Peyer's patch (tissue), 4 donors: ENCODE results near the gene TSPAN32. TPM values are rescaled to one million over a fixed set of nuclear protein-coding genes. Genes with fewer than 3 reads are reported as not detected.

Experiments
- DNase-seq, 3 donors: peaks; one replicate each; pipeline ENCODE4 v3.0.0-alpha.2; 2017 to 2019
- H3K27ac ChIP-seq, 4 donors: fragments of 200-600 bp; sonication (generic); one replicate each; pipeline ENCODE4 v1.5.1; 2016 to 2019
- H3K27me3 ChIP-seq, 2 donors: fragments of 200-600 bp; sonication (generic); one replicate each; pipeline ENCODE4 v1.5.1; 2019
- H3K36me3 ChIP-seq, 3 donors: fragments of 200-600 bp; sonication (generic); one replicate each; pipeline ENCODE4 v1.5.1; 2016 to 2019
- H3K4me1 ChIP-seq, 4 donors: fragments of 200-600 bp; sonication (generic); one replicate each; pipeline ENCODE4 v1.5.1; 2016 to 2019
- H3K4me3 ChIP-seq, 4 donors: fragments of 200-600 bp; sonication (generic); 1 replicate in 3 of 4; 2 replicates in 1 of 4; pipeline ENCODE4 v1.5.1; 2016 to 2019; ENCODE audit warnings: mild to moderate bottlenecking in 1 of 4
- H3K9me3 ChIP-seq, 4 donors: fragments of 200-600 bp; sonication (generic); one replicate each; pipeline ENCODE4 v1.5.1; 2016 to 2019; ENCODE audit warnings: mild to moderate bottlenecking in 1 of 4
- POLR2A ChIP-seq, 2 donors: fragments of 450-650 bp; IDR thresholded peaks; one replicate each; pipeline ENCODE4 v1.5.1; 2017; ENCODE audit warnings: antibody characterized with exemption in 2 of 2, mild to moderate bottlenecking in 2 of 2, moderate library complexity in 2 of 2
- total RNA-seq, 4 donors: library from RNA; depleted of rRNA; stranded (reverse); fragments of >200 nt; gene quantifications; one replicate each; pipeline ENCODE4 v1.1.0, GENCODE V29; 2016
- TF ChIP-seq, protein P1 (sequence below), 6 experiments: fragments of 450-650 bp in 4 of 6; fragments of 200-600 bp in 2 of 6; sonication (generic) in 1 of 6; IDR thresholded peaks; one replicate each; pipeline ENCODE4 v1.5.1; 2017 to 2019; ENCODE audit warnings: antibody characterized with exemption in 6 of 6, mild to moderate bottlenecking in 3 of 6, moderate library complexity in 1 of 6

TSPAN32 gene
- total RNA-seq, 4 donors from 2014 or later, result 1.6 to 1.7 TPM; not detected in 2

DNA sequence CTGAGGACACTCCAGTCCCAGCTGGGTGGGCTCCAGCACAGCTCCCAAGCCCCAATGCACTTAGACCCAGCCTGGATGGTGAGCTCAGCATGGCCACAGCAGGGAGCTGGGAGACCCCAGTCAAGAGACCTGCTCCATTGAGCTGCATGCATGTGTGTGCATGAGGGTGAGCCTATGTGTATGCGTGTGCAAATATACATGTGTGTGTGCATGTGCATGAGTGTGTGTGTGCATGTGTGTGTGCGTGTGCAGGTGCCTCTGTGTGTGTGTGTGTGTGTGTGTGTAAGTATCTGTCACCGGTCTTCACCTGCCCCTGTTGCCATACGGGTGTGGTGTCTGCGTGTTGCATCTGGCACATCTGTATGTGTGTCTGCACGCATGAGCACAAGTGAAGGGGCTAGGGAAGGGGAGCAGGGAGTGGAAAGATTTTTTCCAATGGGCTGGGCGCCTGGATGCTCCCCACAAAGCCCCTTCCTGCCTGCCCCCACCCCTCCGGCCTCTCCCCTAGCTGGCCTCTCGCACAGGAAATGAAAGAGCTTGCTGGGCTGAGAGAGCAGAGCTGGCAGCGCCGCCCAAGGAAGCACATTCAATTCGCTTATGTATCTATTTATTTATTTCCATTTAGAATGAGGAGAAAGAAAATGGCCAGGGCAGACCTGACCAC is 4.1 kb downstream of the TSPAN32 start:
- no peaks in the 10 kb centered on the region for H3K9me3 ChIP-seq
- TF ChIP-seq POLR2A (IDR thresholded peaks at IDR 0.05), result no peak
- TF ChIP-seq, protein P1, sequence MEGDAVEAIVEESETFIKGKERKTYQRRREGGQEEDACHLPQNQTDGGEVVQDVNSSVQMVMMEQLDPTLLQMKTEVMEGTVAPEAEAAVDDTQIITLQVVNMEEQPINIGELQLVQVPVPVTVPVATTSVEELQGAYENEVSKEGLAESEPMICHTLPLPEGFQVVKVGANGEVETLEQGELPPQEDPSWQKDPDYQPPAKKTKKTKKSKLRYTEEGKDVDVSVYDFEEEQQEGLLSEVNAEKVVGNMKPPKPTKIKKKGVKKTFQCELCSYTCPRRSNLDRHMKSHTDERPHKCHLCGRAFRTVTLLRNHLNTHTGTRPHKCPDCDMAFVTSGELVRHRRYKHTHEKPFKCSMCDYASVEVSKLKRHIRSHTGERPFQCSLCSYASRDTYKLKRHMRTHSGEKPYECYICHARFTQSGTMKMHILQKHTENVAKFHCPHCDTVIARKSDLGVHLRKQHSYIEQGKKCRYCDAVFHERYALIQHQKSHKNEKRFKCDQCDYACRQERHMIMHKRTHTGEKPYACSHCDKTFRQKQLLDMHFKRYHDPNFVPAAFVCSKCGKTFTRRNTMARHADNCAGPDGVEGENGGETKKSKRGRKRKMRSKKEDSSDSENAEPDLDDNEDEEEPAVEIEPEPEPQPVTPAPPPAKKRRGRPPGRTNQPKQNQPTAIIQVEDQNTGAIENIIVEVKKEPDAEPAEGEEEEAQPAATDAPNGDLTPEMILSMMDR (IDR thresholded peaks at IDR 0.05), result no peak
- peak; percentile 43 to 58 (median 50) for DNase-seq
- peak overlapping the region; percentile 55 to 77 (median 64) for H3K27ac ChIP-seq
- no peaks in the 10 kb centered on the region for H3K27me3 ChIP-seq
- H3K36me3 ChIP-seq, result no peaks in the 10 kb centered on the region
- H3K4me1 ChIP-seq, result peaks cover 0 to 38% (median 20%) of the 10 kb centered on the region in 4 donors
- peak overlapping the region in 1 of 4 donors; percentile 3 for H3K4me3 ChIP-seq

DNA sequence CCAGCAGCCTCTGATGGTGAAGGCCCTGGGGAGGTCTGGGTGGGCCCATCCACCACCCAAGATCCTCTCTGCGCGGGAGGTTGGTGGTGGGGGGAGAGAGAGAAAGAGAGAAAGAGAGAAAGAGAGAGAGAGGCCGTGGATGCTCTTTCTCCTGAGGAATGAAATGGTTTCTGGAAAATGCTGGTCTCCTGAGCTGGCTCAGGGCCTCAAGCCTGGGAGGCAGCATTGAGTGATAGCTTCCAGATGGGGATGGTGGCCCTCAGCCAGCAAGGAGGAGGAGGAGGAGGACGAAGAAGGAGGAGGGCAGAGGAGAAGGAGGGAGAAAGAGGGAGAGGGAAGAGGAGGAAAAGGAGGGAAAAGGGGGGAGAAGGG is 4.6 kb downstream of the TSPAN32 start:
- TF ChIP-seq, protein P1 (IDR thresholded peaks at IDR 0.05), result no peak
- no peak for TF ChIP-seq POLR2A (IDR thresholded peaks at IDR 0.05)
- peak overlapping the region; percentile 55 to 77 (median 64) for H3K27ac ChIP-seq
- H3K4me1 ChIP-seq, result peaks cover 0 to 35% (median 17%) of the 10 kb centered on the region in 4 donors
- H3K36me3 ChIP-seq, result no peaks in the 10 kb centered on the region
- no peak overlapping the region for H3K4me3 ChIP-seq
- no peaks in the 10 kb centered on the region for H3K9me3 ChIP-seq
- H3K27me3 ChIP-seq, result no peaks in the 10 kb centered on the region
- DNase-seq, result peak in 2 of 3 donors; percentile 58 to 63

DNA sequence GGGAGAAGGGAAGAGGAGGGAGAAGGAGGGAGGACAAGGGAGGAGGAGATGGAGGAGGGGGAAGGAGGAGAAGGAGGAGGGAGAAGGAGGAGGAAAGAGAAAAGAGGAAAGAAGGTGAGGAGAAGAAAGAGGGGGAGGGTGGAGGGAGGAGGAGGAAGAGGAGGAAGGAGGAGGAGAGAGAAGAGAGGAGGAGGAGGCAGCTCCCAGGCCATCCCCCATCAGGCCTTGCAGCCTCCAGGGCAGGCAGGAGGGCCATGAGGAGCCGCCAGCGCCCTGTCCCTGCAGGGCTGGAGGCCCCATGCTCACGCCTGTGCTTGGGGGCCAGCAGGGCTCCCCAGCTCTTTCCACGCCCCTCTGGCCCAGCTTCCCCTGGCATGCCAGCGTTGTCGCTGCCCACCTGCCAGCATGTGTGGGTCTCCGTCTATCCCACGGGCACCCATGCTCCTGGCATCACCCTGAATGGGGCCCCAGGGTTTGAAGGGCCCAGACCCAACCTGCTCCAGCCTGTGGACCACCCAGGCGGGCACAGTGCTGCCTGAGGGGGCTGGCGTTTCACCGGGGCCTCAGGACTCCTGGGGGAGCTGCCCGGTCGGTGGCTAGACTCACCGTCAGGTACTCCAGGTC is 5.2 kb downstream of the TSPAN32 start:
- peak in 2 of 3 donors; percentile 34 to 41 for DNase-seq
- Histone ChIP-seq H3K4me3 (no peak overlapping the region), H3K27ac (peak overlapping the region in 3 of 4 donors; percentile 55 to 58 (median 58)), H3K36me3 (no peaks in the 10 kb centered on the region), H3K9me3 (no peaks in the 10 kb centered on the region), H3K27me3 (no peaks in the 10 kb centered on the region), H3K4me1 (peaks cover 0 to 33% (median 15%) of the 10 kb centered on the region in 4 donors)
- no peak for TF ChIP-seq POLR2A (IDR thresholded peaks at IDR 0.05)
- TF ChIP-seq, protein P1 (IDR thresholded peaks at IDR 0.05), result no peak

DNA sequence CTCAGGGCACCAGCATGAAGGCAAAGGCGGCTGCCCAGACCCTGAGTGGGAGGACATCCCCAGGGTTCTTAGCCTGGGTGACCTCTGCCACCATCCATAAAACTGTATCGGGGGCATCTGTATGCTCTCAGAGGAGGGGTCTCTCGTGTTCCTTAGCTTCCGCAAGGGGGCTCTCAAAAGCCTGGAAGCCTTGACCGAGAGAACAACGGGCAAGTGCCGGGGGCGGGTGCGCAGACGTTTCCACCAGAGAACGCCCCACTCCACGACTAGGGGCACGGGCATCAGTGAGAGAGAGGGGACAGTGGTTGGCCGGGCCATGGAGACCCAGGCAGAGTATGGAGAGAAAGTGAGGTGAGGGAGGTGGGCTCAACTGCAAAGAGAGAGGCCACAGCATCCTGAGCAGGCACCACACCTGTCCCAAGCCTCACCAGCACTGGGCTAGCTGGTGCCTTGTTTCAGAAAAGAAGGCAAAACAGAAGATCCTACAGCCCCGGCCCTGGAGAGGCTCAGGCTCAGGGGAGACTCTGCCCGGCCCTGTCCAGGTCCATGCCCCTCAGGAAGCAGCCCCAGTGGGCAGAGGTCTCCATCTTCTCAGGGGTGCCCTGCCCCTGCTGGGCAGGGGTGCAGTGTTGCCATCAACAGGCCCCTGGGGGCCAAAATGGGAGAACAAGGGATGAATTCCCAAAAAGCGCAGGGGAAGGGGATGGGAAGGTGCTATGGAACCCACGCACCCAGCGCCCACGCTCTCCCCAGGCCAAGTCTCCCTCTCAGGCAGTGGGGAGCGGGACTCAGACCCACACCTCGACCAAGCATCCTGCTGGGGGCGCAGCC is 5.9 kb downstream of the TSPAN32 start:
- Histone ChIP-seq H3K36me3 (no peaks in the 10 kb centered on the region), H3K27ac (peak overlapping the region in 3 of 4 donors; percentile 55 to 58 (median 58)), H3K27me3 (no peaks in the 10 kb centered on the region), H3K4me1 (peaks cover 0 to 27% (median 15%) of the 10 kb centered on the region in 4 donors), H3K4me3 (no peak overlapping the region), H3K9me3 (no peaks in the 10 kb centered on the region)
- TF ChIP-seq POLR2A (IDR thresholded peaks at IDR 0.05), result no peak
- TF ChIP-seq, protein P1 (IDR thresholded peaks at IDR 0.05), result no peak
- peak in 2 of 3 donors; percentile 35 to 42 for DNase-seq

DNA sequence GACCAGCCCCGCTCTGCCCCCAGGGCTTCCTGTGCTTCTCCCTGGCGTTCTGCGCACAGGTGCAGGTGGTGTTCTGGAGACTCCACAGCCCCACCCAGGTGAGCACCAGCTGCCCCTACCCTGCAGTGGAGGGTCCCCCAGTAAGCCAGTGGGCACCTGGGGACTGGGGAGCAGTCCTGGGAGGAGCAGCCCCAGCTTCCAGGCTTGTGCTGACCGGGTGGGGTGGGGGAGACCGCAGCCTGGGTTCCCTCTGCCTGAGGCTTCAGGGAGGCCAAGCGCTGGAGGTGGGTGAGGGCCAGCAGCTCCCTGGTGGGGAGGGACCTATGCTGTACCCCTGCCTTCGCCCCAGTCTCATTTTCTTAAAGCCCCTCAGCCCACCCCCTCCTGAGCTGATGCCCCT is 6.9 kb downstream of the TSPAN32 start:
- H3K4me1 ChIP-seq, result peaks cover 0 to 27% (median 12%) of the 10 kb centered on the region in 4 donors
- TF ChIP-seq, protein P1 (IDR thresholded peaks at IDR 0.05), result no peak
- no peak for TF ChIP-seq POLR2A (IDR thresholded peaks at IDR 0.05)
- H3K27ac ChIP-seq, result no peak overlapping the region
- H3K27me3 ChIP-seq, result no peaks in the 10 kb centered on the region
- H3K36me3 ChIP-seq, result no peaks in the 10 kb centered on the region
- no peaks in the 10 kb centered on the region for H3K9me3 ChIP-seq
- peak in 1 of 3 donors; percentile 42 for DNase-seq
- H3K4me3 ChIP-seq, result no peak overlapping the region
